GM19324 (cell line): Measurements from ENCODE around the gene GLT1D1.

ENCODE experiments used
- ATAC-seq: cut with Tn5 transposase; IDR thresholded peaks from one replicate; pipeline ENCODE4 v1.9.1; 2021; ENCODE audit warnings: mild to moderate bottlenecking, moderate library complexity; ENCODE audit not compliant: unreplicated experiment, low FRiP score

Gene GLT1D1

GRCh38 chr12:128989287-128989686, 136.0 kb downstream of the GLT1D1 start:
- no peak for ATAC-seq

- ATAC-seq, result no peak
These were observed 138.4 kb downstream of the GLT1D1 start for GRCh38 chr12:128991716-128992115.

DNA sequence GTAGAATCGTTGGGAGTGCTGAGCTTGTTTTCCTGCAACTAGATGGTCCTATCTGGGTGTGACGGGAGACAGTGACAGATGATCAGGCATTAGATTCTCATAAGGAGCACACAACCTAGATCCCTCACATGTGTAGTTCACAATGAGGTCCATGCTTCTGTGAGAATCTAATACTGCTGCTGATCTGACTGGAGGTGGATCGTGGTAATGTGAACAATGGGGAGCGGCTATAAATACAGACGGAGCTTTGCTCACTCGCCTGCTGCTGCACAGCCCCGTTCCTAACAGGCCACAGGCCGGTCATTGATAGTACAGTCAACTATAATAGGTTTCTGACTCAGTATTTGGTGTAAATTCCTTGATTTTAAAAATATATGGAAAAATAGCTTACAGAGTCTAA, 138.8 kb downstream of the GLT1D1 start:
- ATAC-seq, result no peak

DNA sequence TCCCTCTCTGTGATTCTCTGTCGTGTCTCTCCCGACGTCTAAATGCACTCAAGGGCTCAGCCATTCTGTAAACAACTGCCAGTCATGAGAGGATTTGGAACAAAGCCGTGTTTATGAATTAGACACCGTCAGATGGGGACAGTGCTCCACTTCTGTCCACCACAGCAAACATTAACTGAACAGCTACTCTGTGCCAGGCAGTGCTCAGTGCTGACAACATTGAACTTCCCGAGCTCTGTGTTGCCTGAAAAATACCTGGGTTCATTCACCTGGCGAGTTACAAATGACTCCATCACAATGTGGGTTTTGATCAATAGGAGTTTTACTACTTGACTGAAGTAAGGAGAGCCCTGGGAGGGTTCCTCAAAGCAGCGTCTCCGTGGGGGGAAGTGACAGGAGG, 139.3 kb downstream of the GLT1D1 start:
- no peak for ATAC-seq

- no peak for ATAC-seq
These were observed 141.6 kb downstream of the GLT1D1 start for GRCh38 chr12:128994856-128995255.

GRCh38 chr12:128995619-128996018, 142.3 kb downstream of the GLT1D1 start:
- no peak for ATAC-seq

- ATAC-seq, result no peak
These were observed 148.5 kb downstream of the GLT1D1 start for GRCh38 chr12:129001826-129002225.

GRCh38 chr12:129002427-129002826, 149.1 kb downstream of the GLT1D1 start:
- no peak for ATAC-seq

- no peak for ATAC-seq
These were observed 152.1 kb downstream of the GLT1D1 start for GRCh38 chr12:129005416-129005815.

GRCh38 chr12:129005829-129006228, 152.6 kb downstream of the GLT1D1 start:
- ATAC-seq, result no peak

- no peak for ATAC-seq
These were observed 156.8 kb downstream of the GLT1D1 start for GRCh38 chr12:129009833-129010622.

DNA sequence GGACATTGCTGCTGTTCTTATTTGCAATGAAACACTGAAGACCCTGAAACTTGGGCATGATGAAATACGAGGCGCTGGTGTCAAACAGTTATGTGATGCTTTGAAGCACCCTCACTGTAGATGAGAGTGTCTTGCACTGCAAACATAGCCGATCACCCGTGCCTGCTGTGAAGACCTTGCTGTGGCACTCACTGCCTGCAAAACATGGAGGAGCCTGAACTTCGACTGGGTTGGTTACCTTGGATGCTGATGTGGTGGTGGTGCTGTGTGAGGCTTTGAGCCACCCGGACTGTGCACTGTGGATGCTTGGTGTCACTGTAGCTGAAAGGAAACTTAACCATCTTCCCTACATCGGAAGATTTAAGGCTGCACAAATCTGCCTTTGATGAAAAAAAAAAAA, 162.9 kb downstream of the GLT1D1 start:
- no peak for ATAC-seq

- ATAC-seq, result no peak
These were observed 171.8 kb downstream of the GLT1D1 start for GRCh38 chr12:129025055-129025454.

- ATAC-seq, result no peak
These were observed 175.6 kb downstream of the GLT1D1 start for GRCh38 chr12:129028844-129029243.
